ENCODE data around the gene GABRR3.

- TF ChIP-seq, protein P1, sequence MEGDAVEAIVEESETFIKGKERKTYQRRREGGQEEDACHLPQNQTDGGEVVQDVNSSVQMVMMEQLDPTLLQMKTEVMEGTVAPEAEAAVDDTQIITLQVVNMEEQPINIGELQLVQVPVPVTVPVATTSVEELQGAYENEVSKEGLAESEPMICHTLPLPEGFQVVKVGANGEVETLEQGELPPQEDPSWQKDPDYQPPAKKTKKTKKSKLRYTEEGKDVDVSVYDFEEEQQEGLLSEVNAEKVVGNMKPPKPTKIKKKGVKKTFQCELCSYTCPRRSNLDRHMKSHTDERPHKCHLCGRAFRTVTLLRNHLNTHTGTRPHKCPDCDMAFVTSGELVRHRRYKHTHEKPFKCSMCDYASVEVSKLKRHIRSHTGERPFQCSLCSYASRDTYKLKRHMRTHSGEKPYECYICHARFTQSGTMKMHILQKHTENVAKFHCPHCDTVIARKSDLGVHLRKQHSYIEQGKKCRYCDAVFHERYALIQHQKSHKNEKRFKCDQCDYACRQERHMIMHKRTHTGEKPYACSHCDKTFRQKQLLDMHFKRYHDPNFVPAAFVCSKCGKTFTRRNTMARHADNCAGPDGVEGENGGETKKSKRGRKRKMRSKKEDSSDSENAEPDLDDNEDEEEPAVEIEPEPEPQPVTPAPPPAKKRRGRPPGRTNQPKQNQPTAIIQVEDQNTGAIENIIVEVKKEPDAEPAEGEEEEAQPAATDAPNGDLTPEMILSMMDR (IDR thresholded peaks at IDR 0.05; ENCODE audit: low read length) = no peak
- no peak for TF ChIP-seq EZH2 (optimal IDR thresholded peaks at IDR 0.05; ENCODE audit: low read depth, low read length)
Observed at GRCh38 chr3:98048586-98048985, 13.5 kb upstream of the GABRR3 start.

Measured in MM.1S (cell line).